ENCODE measurements around the gene APOBEC4. TPM values are rescaled to one million over a fixed set of nuclear protein-coding genes. Genes with fewer than 3 reads are reported as not detected.

Gene APOBEC4
- total RNA-seq, 1 experiment from 2014 or later, result not detected

DNA sequence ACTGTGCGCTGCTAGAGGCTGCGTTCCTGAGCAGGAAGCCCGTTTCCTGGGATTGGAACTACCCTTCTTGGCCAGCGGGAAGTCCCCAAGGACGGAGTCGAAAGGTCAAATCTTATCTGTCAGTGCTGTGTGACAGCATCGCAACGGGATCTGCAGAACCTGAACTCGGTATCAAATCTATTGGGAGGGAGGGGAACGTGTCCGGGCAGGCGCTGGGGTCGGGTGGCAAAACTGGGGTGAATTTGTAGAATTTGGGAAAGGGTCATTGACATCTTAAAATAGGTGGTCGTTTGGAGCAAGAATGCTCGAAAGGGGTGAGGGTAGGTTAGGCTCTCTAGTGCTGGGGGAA lies 16.8 kb downstream of the APOBEC4 start:
- H2AFZ ChIP-seq (ENCODE audit: low read length), result peak overlapping the region; percentile 99
- POLR2A ChIA-PET (ENCODE audit: unreplicated experiment), result interaction anchor here (0.6 kb wide), 1 partner anchor 158 kb away, joined by 8 read pairs; no protein-coding TSS in a partner anchor
- CTCF ChIA-PET, result no interaction called here
- no peaks in the 10 kb centered on the region for H3K9me2 ChIP-seq (replicated peaks; ENCODE audit: low read length)
- peaks cover 8% of the 10 kb centered on the region for H4K20me1 ChIP-seq (ENCODE audit: low read length)
- no peaks in the 10 kb centered on the region for H3K27me3 ChIP-seq (ENCODE audit: low read length)
- DNase-seq (no peak), ATAC-seq (no peak)
- peaks cover 8% of the 10 kb centered on the region; the same call in 1 of the 2 replicates for H3K36me3 ChIP-seq (ENCODE audit: low read depth, low read length)
- peaks cover 22% of the 10 kb centered on the region for H3K4me1 ChIP-seq (ENCODE audit: insufficient read depth, low read length)
- no TSS peak for BruUV-seq (replicated peaks)
- peaks cover 39% of the 10 kb centered on the region for H3K79me2 ChIP-seq (ENCODE audit: low read length)
- no peak overlapping the region for H3K9ac ChIP-seq (ENCODE audit: low read length)
- peak overlapping the region; percentile 93 for H3K4me3 ChIP-seq (ENCODE audit: low read length)
- intact Hi-C loops (cut with micrococcal nuclease), result no loop called here
- no peaks in the 10 kb centered on the region for H3F3A ChIP-seq (ENCODE audit: low read length, unreplicated experiment)
- H3K4me2 ChIP-seq (ENCODE audit: low read length), result peak overlapping the region; percentile 99
- H3K9me3 ChIP-seq (ENCODE audit: low read length), result no peaks in the 10 kb centered on the region
- H3K27ac ChIP-seq (ENCODE audit: low read length), result no peak overlapping the region
- TF ChIP-seq EZH2 (IDR thresholded peaks at IDR 0.05; ENCODE audit: low read length, unreplicated experiment) (no peak), EZH2phosphoT487 (IDR thresholded peaks at IDR 0.05; ENCODE audit: borderline replicate concordance, low read length) (no peak)
- TF ChIP-seq, protein P1, sequence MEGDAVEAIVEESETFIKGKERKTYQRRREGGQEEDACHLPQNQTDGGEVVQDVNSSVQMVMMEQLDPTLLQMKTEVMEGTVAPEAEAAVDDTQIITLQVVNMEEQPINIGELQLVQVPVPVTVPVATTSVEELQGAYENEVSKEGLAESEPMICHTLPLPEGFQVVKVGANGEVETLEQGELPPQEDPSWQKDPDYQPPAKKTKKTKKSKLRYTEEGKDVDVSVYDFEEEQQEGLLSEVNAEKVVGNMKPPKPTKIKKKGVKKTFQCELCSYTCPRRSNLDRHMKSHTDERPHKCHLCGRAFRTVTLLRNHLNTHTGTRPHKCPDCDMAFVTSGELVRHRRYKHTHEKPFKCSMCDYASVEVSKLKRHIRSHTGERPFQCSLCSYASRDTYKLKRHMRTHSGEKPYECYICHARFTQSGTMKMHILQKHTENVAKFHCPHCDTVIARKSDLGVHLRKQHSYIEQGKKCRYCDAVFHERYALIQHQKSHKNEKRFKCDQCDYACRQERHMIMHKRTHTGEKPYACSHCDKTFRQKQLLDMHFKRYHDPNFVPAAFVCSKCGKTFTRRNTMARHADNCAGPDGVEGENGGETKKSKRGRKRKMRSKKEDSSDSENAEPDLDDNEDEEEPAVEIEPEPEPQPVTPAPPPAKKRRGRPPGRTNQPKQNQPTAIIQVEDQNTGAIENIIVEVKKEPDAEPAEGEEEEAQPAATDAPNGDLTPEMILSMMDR (conservative IDR thresholded peaks at IDR 0.05; ENCODE audit: low read depth, low read length), result no peak

DNA sequence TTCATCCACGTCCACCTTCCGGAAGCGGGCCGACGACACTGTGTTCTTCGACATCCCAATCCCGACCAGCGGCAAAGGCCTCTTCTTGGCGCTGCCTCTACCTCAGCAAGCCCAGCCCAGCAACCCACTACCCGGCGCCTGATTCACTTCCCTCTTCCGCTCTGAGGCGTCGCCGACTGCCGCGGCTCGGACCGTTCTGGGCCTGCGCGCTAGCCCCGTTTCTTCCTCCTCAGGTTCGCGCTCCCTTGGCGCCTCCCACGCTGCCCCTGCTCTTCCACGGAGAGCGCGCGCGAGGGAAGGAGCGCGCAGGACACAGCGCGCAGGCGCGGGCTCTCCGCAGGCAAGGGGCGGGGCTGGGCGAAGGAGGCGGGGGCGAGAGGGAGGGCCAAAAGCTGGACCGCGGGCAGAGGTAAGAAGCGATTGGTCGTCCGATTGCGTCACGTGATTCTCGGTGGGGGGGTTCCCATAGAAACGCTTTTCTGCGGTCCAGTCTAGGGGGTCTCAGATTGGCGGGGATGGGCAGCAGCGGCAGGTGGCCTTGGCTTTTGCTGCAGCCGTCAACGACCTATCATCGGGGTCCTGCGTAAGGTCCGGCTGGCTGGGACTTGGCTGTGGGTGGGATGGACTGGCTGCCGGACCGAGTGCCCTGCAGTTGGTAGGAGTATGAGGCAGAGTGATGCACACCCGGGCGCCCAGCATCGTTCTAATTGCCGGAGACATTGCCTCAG lies 17.3 kb downstream of the APOBEC4 start, which contains the start of gene ARPC5:
Gene ARPC5 (minus strand): TSS at position 178 of the 728 bp plus-strand sequence. CDS start 124 bp downstream, at position 54.
- peak within 1 kb of the TSS; percentile 93 for H3K4me3 ChIP-seq (ENCODE audit: low read length)
- H2AFZ ChIP-seq (ENCODE audit: low read length), result peak within 1 kb of the TSS; percentile 99
- ATAC-seq (peak; percentile 87), DNase-seq (peak; percentile 93)
- H3K27ac ChIP-seq (ENCODE audit: low read length), result peak within 1 kb of the TSS; percentile 71
- H3K4me1 ChIP-seq (ENCODE audit: insufficient read depth, low read length), result peaks cover 26% of the 10 kb centered on the region
- H3K27me3 ChIP-seq (ENCODE audit: low read length), result no peaks in the 10 kb centered on the region
- H3K9ac ChIP-seq (ENCODE audit: low read length), result peak within 1 kb of the TSS; percentile 90
- peak within 1 kb of the TSS; percentile 99 for H3K4me2 ChIP-seq (ENCODE audit: low read length)
- H3K9me2 ChIP-seq (replicated peaks; ENCODE audit: low read length), result no peaks in the 10 kb centered on the region
- H3K36me3 ChIP-seq (ENCODE audit: low read depth, low read length), result peaks cover 8% of the 10 kb centered on the region; the same call in 1 of the 2 replicates
- H3K9me3 ChIP-seq (ENCODE audit: low read length), result no peaks in the 10 kb centered on the region
- TF ChIP-seq, protein P1 (conservative IDR thresholded peaks at IDR 0.05; ENCODE audit: low read depth, low read length), result no peak
- no peak for TF ChIP-seq EZH2phosphoT487 (IDR thresholded peaks at IDR 0.05; ENCODE audit: borderline replicate concordance, low read length)
- no peak for TF ChIP-seq EZH2 (IDR thresholded peaks at IDR 0.05; ENCODE audit: low read length, unreplicated experiment)
- POLR2A ChIA-PET (ENCODE audit: unreplicated experiment), result interaction anchor here (0.6 kb wide), 1 partner anchor 157 kb away, joined by 8 read pairs; no protein-coding TSS in a partner anchor
- no peaks in the 10 kb centered on the region for H3F3A ChIP-seq (ENCODE audit: low read length, unreplicated experiment)
- BruUV-seq (replicated peaks), result no TSS peak
- intact Hi-C loops (cut with micrococcal nuclease), result no loop called here
- CTCF ChIA-PET, result no interaction called here
- peaks cover 42% of the 10 kb centered on the region for H3K79me2 ChIP-seq (ENCODE audit: low read length)
- peaks cover 8% of the 10 kb centered on the region for H4K20me1 ChIP-seq (ENCODE audit: low read length)

DNA sequence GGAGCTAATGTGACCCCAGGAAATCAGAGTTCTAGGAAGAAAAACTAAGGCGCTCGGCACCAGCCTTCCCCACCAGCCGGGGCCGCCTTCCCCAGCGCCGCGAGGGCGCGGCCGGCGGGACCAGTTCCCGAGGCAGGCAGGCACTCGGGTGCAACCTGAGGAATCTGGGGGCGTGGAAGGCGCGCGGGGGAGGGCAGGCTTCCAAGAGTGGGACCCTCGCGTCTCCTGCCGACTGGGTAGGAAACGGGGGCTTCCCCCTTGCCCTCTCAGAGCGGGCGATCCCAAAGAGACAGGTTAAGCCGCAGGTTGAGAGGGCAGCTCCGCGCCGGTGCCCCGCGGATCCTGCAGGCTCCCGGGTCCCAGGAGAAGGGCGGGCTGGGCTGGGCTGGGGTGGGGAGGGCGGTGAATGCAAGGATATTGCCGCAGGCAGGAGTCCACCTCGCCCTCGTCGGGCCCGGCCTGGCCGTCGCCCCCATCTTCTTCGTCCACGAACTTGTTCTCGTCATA lies 18.0 kb downstream of the APOBEC4 start:
- ATAC-seq, result peak; percentile 21
- peak overlapping the region; percentile 93 for H3K4me3 ChIP-seq (ENCODE audit: low read length)
- peaks cover 8% of the 10 kb centered on the region for H4K20me1 ChIP-seq (ENCODE audit: low read length)
- H3K27me3 ChIP-seq (ENCODE audit: low read length), result no peaks in the 10 kb centered on the region
- TF ChIP-seq EZH2phosphoT487 (IDR thresholded peaks at IDR 0.05; ENCODE audit: borderline replicate concordance, low read length), result no peak
- TF ChIP-seq, protein P1 (conservative IDR thresholded peaks at IDR 0.05; ENCODE audit: low read depth, low read length), result no peak
- TF ChIP-seq EZH2 (IDR thresholded peaks at IDR 0.05; ENCODE audit: low read length, unreplicated experiment), result no peak
- H3K4me2 ChIP-seq (ENCODE audit: low read length), result peak overlapping the region; percentile 99
- TSS peak; percentile 52 for BruUV-seq (replicated peaks)
- DNase-seq, result no peak
- H3K36me3 ChIP-seq (ENCODE audit: low read depth, low read length), result peaks cover 13% of the 10 kb centered on the region; the same call in 1 of the 2 replicates
- CTCF ChIA-PET, result no interaction called here
- POLR2A ChIA-PET (ENCODE audit: unreplicated experiment), result no interaction called here
- peaks cover 48% of the 10 kb centered on the region for H3K79me2 ChIP-seq (ENCODE audit: low read length)
- no peaks in the 10 kb centered on the region for H3F3A ChIP-seq (ENCODE audit: low read length, unreplicated experiment)
- intact Hi-C loops (cut with micrococcal nuclease), result no loop called here
- H3K4me1 ChIP-seq (ENCODE audit: insufficient read depth, low read length), result peaks cover 32% of the 10 kb centered on the region
- peak overlapping the region; percentile 73 for H2AFZ ChIP-seq (ENCODE audit: low read length)
- H3K27ac ChIP-seq (ENCODE audit: low read length), result peak overlapping the region; percentile 71
- H3K9ac ChIP-seq (ENCODE audit: low read length), result peak overlapping the region; percentile 90
- H3K9me3 ChIP-seq (ENCODE audit: low read length), result no peaks in the 10 kb centered on the region
- H3K9me2 ChIP-seq (replicated peaks; ENCODE audit: low read length), result no peaks in the 10 kb centered on the region

Measured in PC-3 (cell line).